Panc1 (cell line): Measurements from ENCODE around the gene MAGI2. TPM values are rescaled to one million over a fixed set of nuclear protein-coding genes. Genes with fewer than 3 reads are reported as not detected.

ENCODE experiments used
- ATAC-seq: fragments of 200-7000 bp; cut with Tn5 transposase; 2 replicates; pipeline ENCODE4 v1.9.1; 2020; ENCODE audit warnings: mild to moderate bottlenecking, moderate library complexity
- BruUV-seq: library from RNA; stranded (reverse); fragments of 400-500 nt; replicated peaks from 2 replicates; lab custom pipeline; 2021; lab: Mats Ljungman, UMichigan
- CTCF ChIA-PET: fragments of 300-600 bp; sonication (Branson Sonifier 250); formaldehyde crosslinking; loops from one replicate; lab custom pipeline; 2022; ENCODE audit warnings: antibody characterized with exemption; lab: Charles Lee
- POLR2A ChIA-PET: fragments of 300-600 bp; sonication (Branson Sonifier 250); formaldehyde crosslinking; loops from one replicate; lab custom pipeline; 2022; ENCODE audit warnings: antibody characterized with exemption; lab: Charles Lee
- DNase-seq: peaks from one replicate; pipeline ENCODE4 v3.0.0-alpha.2; 2010; ENCODE audit warnings: low read depth, low spot score
- H3K27ac ChIP-seq: 2 replicates; pipeline ENCODE4 v1.5.1; 2011; ENCODE audit warnings: mild to moderate bottlenecking, low read length, inconsistent platforms
- H3K27me3 ChIP-seq: fragments of 200-500 bp; sonication (Bioruptor generic); 2 replicates; pipeline ENCODE4 v1.6.0; 2014; ENCODE audit warnings: low read length, inconsistent platforms; ENCODE audit not compliant: control insufficient read depth, insufficient read depth
- H3K36me3 ChIP-seq: fragments of 200-500 bp; sonication (Bioruptor generic); 2 replicates; pipeline ENCODE4 v1.5.1; 2014; ENCODE audit warnings: inconsistent platforms, mild to moderate bottlenecking, low read length, moderate library complexity; ENCODE audit not compliant: control insufficient read depth, insufficient read depth
- H3K4me1 ChIP-seq: 2 replicates; pipeline ENCODE4 v1.5.1; 2011; ENCODE audit warnings: inconsistent platforms, mild to moderate bottlenecking, low read length, moderate library complexity; ENCODE audit not compliant: control insufficient read depth, insufficient read depth
- H3K4me3 ChIP-seq, 2 experiments: 2 replicates each; pipeline ENCODE4 v1.5.1; 2011 to 2012; ENCODE audit warnings: low read depth in 2 of 2, low read length in 2 of 2, mild to moderate bottlenecking in 2 of 2, inconsistent platforms in 1 of 2, moderate library complexity in 1 of 2
- H3K9me3 ChIP-seq: fragments of 200-500 bp; sonication (Bioruptor generic); 2 replicates; pipeline ENCODE4 v1.5.1; 2014; ENCODE audit warnings: low read depth, mild to moderate bottlenecking, inconsistent platforms, low read length, moderate library complexity; ENCODE audit not compliant: control insufficient read depth, insufficient read depth
- POLR2AphosphoS5 ChIP-seq: IDR thresholded peaks from 2 replicates; pipeline ENCODE4 v1.6.1; 2012; ENCODE audit warnings: mild to moderate bottlenecking, low read depth, low read length, moderate library complexity
- SIN3A ChIP-seq: IDR thresholded peaks from 2 replicates; pipeline ENCODE4 v1.6.1; 2012; ENCODE audit warnings: low read depth, mild to moderate bottlenecking, low read length, moderate library complexity, borderline replicate concordance; ENCODE audit not compliant: insufficient read depth
- TCF7L2 ChIP-seq: IDR thresholded peaks from 2 replicates; pipeline ENCODE4 v1.6.1; 2011; ENCODE audit warnings: mild to moderate bottlenecking, low read depth, low read length, inconsistent platforms
- in situ Hi-C: cut with HindIII; loops from 2 replicates; pipeline ENCODE4 v1.10.0; 2016; ENCODE audit warnings: low sequenced_read_pairs, low pct_unique_long_range_greater_than_20kb
- intact Hi-C: fragments of 100-400 bp; cut with micrococcal nuclease; formaldehyde crosslinking; loops from one replicate; pipeline ENCODE4 v1.10.0; 2022; ENCODE audit not compliant: unreplicated experiment
- total RNA-seq: library from RNA; stranded (reverse); gene quantifications from one replicate; pipeline ENCODE4 v1.2.1, GENCODE V29; 2021; ENCODE audit not compliant: unreplicated experiment
- TF ChIP-seq, protein P1 (sequence below): fragments of 450-650 bp; IDR thresholded peaks from 2 replicates; pipeline ENCODE4 v1.5.1; 2017; ENCODE audit warnings: mild to moderate bottlenecking
- TF ChIP-seq, protein P2 (sequence below), 2 experiments: IDR thresholded peaks; 2 replicates each; pipeline ENCODE4 v1.6.1; 2011 to 2012; ENCODE audit warnings: low read depth in 2 of 2, control low read depth in 1 of 2, low read length in 1 of 2, mild to moderate bottlenecking in 1 of 2, moderate library complexity in 1 of 2; ENCODE audit not compliant: insufficient read depth in 1 of 2

Gene MAGI2
- total RNA-seq, 1 experiment from 2014 or later, result 5.4 TPM

DNA sequence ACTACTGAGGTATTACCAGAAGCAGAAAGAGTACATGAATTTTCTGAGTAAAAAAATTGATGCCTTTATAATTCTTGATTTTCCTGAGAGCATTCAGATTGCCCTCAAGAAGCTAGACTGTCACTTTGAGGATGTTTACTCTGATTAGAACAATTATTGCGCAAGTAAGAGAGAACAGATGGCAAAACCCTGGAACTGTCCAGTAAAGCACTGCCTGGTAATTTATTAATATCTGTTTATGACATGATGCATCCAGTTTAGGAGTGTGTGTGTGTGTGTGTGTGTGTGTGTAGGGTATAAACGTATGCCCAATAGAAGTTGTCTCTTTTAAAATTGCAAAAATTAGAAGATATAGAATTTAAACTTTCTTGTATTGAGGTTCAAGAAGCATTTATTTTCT lies 1275.1 kb downstream of the MAGI2 start:
- H3K27me3 ChIP-seq, result peaks cover 14% of the 10 kb centered on the region
- in situ Hi-C loops, result no loop called here
- DNase-seq (no peak), ATAC-seq (no peak)
- CTCF ChIA-PET, result no interaction called here
- TF ChIP-seq, protein P1, sequence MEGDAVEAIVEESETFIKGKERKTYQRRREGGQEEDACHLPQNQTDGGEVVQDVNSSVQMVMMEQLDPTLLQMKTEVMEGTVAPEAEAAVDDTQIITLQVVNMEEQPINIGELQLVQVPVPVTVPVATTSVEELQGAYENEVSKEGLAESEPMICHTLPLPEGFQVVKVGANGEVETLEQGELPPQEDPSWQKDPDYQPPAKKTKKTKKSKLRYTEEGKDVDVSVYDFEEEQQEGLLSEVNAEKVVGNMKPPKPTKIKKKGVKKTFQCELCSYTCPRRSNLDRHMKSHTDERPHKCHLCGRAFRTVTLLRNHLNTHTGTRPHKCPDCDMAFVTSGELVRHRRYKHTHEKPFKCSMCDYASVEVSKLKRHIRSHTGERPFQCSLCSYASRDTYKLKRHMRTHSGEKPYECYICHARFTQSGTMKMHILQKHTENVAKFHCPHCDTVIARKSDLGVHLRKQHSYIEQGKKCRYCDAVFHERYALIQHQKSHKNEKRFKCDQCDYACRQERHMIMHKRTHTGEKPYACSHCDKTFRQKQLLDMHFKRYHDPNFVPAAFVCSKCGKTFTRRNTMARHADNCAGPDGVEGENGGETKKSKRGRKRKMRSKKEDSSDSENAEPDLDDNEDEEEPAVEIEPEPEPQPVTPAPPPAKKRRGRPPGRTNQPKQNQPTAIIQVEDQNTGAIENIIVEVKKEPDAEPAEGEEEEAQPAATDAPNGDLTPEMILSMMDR, result no peak
- POLR2A ChIA-PET, result no interaction called here
- BruUV-seq, result no TSS peak
- H3K4me1 ChIP-seq, result no peaks in the 10 kb centered on the region
- H3K4me3 ChIP-seq, result no peak overlapping the region
- no peaks in the 10 kb centered on the region for H3K36me3 ChIP-seq
- no peak overlapping the region for H3K27ac ChIP-seq
- intact Hi-C loops, result no loop called here
- no peaks in the 10 kb centered on the region for H3K9me3 ChIP-seq

DNA sequence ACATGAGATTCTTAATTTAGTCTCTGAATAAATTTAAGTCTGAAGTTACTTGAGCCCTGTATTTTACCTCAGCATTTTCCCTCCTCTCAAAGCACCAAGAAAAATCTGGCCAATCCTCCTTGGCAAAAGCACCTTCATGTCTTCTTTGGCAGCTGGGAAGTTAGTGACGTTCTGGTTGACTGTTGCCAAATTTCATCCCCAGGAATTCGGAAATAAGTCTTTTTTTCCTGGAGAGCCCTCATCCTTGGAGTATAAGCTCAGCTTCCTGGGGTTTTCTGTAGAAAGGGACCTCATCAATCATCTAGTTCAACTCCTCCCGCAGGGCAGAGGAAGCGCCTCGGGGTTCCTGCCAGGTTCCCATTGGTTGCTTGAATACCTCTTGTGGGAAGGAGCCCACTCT lies 1277.3 kb downstream of the MAGI2 start:
- intact Hi-C loops, result no loop called here
- in situ Hi-C loops, result no loop called here
- no peak for DNase-seq
- no TSS peak for BruUV-seq
- ATAC-seq, result no peak
- ChIA-PET CTCF (no interaction called here), POLR2A (no interaction called here)
- H3K4me1 ChIP-seq, result no peaks in the 10 kb centered on the region
- TF ChIP-seq TCF7L2, result no peak
- TF ChIP-seq, protein P2, sequence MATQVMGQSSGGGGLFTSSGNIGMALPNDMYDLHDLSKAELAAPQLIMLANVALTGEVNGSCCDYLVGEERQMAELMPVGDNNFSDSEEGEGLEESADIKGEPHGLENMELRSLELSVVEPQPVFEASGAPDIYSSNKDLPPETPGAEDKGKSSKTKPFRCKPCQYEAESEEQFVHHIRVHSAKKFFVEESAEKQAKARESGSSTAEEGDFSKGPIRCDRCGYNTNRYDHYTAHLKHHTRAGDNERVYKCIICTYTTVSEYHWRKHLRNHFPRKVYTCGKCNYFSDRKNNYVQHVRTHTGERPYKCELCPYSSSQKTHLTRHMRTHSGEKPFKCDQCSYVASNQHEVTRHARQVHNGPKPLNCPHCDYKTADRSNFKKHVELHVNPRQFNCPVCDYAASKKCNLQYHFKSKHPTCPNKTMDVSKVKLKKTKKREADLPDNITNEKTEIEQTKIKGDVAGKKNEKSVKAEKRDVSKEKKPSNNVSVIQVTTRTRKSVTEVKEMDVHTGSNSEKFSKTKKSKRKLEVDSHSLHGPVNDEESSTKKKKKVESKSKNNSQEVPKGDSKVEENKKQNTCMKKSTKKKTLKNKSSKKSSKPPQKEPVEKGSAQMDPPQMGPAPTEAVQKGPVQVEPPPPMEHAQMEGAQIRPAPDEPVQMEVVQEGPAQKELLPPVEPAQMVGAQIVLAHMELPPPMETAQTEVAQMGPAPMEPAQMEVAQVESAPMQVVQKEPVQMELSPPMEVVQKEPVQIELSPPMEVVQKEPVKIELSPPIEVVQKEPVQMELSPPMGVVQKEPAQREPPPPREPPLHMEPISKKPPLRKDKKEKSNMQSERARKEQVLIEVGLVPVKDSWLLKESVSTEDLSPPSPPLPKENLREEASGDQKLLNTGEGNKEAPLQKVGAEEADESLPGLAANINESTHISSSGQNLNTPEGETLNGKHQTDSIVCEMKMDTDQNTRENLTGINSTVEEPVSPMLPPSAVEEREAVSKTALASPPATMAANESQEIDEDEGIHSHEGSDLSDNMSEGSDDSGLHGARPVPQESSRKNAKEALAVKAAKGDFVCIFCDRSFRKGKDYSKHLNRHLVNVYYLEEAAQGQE (IDR thresholded peaks at IDR 0.05; ENCODE audit: insufficient read depth in 1 of 2, low read depth in 2 of 2, low read length in 1 of 2), result no peak
- TF ChIP-seq SIN3A, result no peak
- no peak for TF ChIP-seq POLR2AphosphoS5
- TF ChIP-seq, protein P1, result no peak
- no peak overlapping the region for H3K27ac ChIP-seq
- peaks cover 7% of the 10 kb centered on the region for H3K27me3 ChIP-seq
- H3K9me3 ChIP-seq, result no peaks in the 10 kb centered on the region
- H3K36me3 ChIP-seq, result no peaks in the 10 kb centered on the region
- H3K4me3 ChIP-seq, result no peak overlapping the region
